HepG2 (cell line): ENCODE measurements around the gene FRK. TPM values are rescaled to one million over a fixed set of nuclear protein-coding genes. Genes with fewer than 3 reads are reported as not detected.
A peak's percentile ranks its signal among the peaks of the same experiment; 100 is the strongest.

Source experiments
- CHCHD3 ChIP-seq: sonication (generic); formaldehyde crosslinking; IDR thresholded peaks from 2 replicates; pipeline ENCODE4 v1.8.0; 2022; ENCODE audit warnings: mild to moderate bottlenecking, missing genetic modification reagents, moderate library complexity
- ETV5 ChIP-seq: IDR thresholded peaks from 2 replicates; pipeline ENCODE4 v1.6.1; 2018; ENCODE audit warnings: missing biosample characterization, missing genetic modification reagents, inconsistent platforms, borderline replicate concordance
- GFI1 ChIP-seq: sonication (generic); formaldehyde crosslinking; IDR thresholded peaks from 2 replicates; pipeline ENCODE4 v1.5.0; 2020; ENCODE audit warnings: missing genetic modification reagents, mild to moderate bottlenecking, borderline replicate concordance
- GTF3A ChIP-seq: sonication (generic); formaldehyde crosslinking; conservative IDR thresholded peaks from 2 replicates; pipeline ENCODE4 v1.4.0; 2020; ENCODE audit warnings: mild to moderate bottlenecking, missing genetic modification reagents
- HCFC1 ChIP-seq: fragments of 150-350 bp; IDR thresholded peaks from 2 replicates; pipeline ENCODE4 v1.6.1; 2014; ENCODE audit warnings: low read depth, low read length
- KDM1A ChIP-seq: IDR thresholded peaks from 2 replicates; pipeline ENCODE4 v1.6.1; 2016; ENCODE audit warnings: missing compliant biosample characterization
- KDM3A ChIP-seq: IDR thresholded peaks from 2 replicates; pipeline ENCODE4 v1.6.1; 2018; ENCODE audit warnings: low read depth, missing compliant biosample characterization
- PRPF4 ChIP-seq: fragments of 200-400 bp; formaldehyde crosslinking; IDR thresholded peaks from 2 replicates; pipeline ENCODE4 v1.6.1; 2016; ENCODE audit warnings: low read length, low read depth; ENCODE audit not compliant: poor library complexity, severe bottlenecking
- RNF2 ChIP-seq: fragments of 450-650 bp; conservative IDR thresholded peaks from 2 replicates; pipeline ENCODE4 v1.6.1; 2016; ENCODE audit warnings: low read depth
- SNAPC2 ChIP-seq: sonication (generic); formaldehyde crosslinking; IDR thresholded peaks from 2 replicates; pipeline ENCODE4 v1.8.1; 2022; ENCODE audit warnings: mild to moderate bottlenecking, missing genetic modification reagents
- SOX13 ChIP-seq, 3 experiments: fragments of 450-650 bp in 1 of 3; sonication (generic) in 1 of 3; formaldehyde crosslinking in 1 of 3; IDR thresholded peaks in 2 of 3; conservative IDR thresholded peaks in 1 of 3; 2 replicates each; pipeline versions ENCODE4 v1.5.0 to v1.6.1; 2016 to 2020; ENCODE audit warnings: antibody characterized with exemption in 1 of 3, mild to moderate bottlenecking in 1 of 3, missing compliant biosample characterization in 1 of 3, missing genetic modification reagents in 1 of 3, moderate library complexity in 1 of 3
- ZNF121 ChIP-seq: sonication (generic); formaldehyde crosslinking; IDR thresholded peaks from 2 replicates; pipeline ENCODE4 v1.5.0; 2020; ENCODE audit warnings: mild to moderate bottlenecking, missing genetic modification reagents
- ZNF230 ChIP-seq: sonication (generic); formaldehyde crosslinking; IDR thresholded peaks from 2 replicates; pipeline ENCODE4 v1.4.0; 2020; ENCODE audit warnings: mild to moderate bottlenecking, missing genetic modification reagents
- ZNF292 ChIP-seq: sonication (generic); formaldehyde crosslinking; IDR thresholded peaks from 2 replicates; pipeline ENCODE4 v1.8.1; 2022; ENCODE audit warnings: mild to moderate bottlenecking, low read depth, missing genetic modification reagents, borderline replicate concordance
- ZNF460 ChIP-seq: sonication (generic); formaldehyde crosslinking; IDR thresholded peaks from 2 replicates; pipeline ENCODE4 v1.5.1; 2020; ENCODE audit warnings: missing genetic modification reagents, mild to moderate bottlenecking, borderline replicate concordance
- ZNF574 ChIP-seq: sonication (generic); formaldehyde crosslinking; IDR thresholded peaks from 2 replicates; pipeline ENCODE4 v1.4.0; 2020; ENCODE audit warnings: missing genetic modification reagents
- ZNF709 ChIP-seq: sonication (generic); formaldehyde crosslinking; IDR thresholded peaks from 2 replicates; pipeline ENCODE4 v1.5.0; 2020; ENCODE audit warnings: mild to moderate bottlenecking, missing genetic modification reagents
- ZNF766 ChIP-seq: sonication (generic); formaldehyde crosslinking; IDR thresholded peaks from 2 replicates; pipeline ENCODE4 v1.5.0; 2020; ENCODE audit warnings: missing genetic modification reagents, borderline replicate concordance
- ZSCAN25 ChIP-seq: sonication (generic); formaldehyde crosslinking; IDR thresholded peaks from 2 replicates; pipeline ENCODE4 v1.8.0; 2022; ENCODE audit warnings: mild to moderate bottlenecking, missing genetic modification reagents
- polyA plus RNA-seq, 8 experiments: library from polyadenylated mRNA; depleted of rRNA in 3 of 8; stranded (reverse) in 7 of 8; unstranded in 1 of 8; fragments of >200 nt; fragmentation: Illumina TruSeq in 4 of 8; extraction: Trizol in 4 of 8; gene quantifications; 2 replicates each; pipeline versions ENCODE4 v1.2.1 to v1.2.3, GENCODE V29; 2011 to 2016; ENCODE audit warnings: low read depth in 4 of 8, missing spikeins in 1 of 8, mixed read lengths in 1 of 8; ENCODE audit not compliant: insufficient read depth in 1 of 8
- total RNA-seq, 5 experiments: library from RNA; depleted of rRNA; stranded (reverse); fragments of >200 nt; fragmentation: Illumina TruSeq; extraction: Trizol; gene quantifications; 2 replicates each; pipeline ENCODE4 v1.2.3, GENCODE V29; 2016; ENCODE audit warnings: low read depth in 1 of 5

FRK gene
- total and polyA plus RNA-seq, 2 of the 13 experiments (the other 11 are each of a cell fraction or from before 2014, with no cell fraction given), result 1.3 to 2.9 TPM

- TF ChIP-seq SNAPC2 (no peak), ETV5 (no peak), RNF2 (no peak), ZNF121 (CRISPR knock-in tag) (no peak), ZNF292 (CRISPR knock-in tag) (peak; percentile 63; the same call in 1 of the 2 replicates), SOX13 (IDR thresholded peaks at IDR 0.05) (no peak), SOX13 (CRISPR knock-in tag; conservative IDR thresholded peaks at IDR 0.05 in 1 of 2, IDR thresholded peaks at IDR 0.05 in 1 of 2) (peak in 1 of 2 experiments; percentile 88; a peak in 2 of 4 replicates), GFI1 (peak; percentile 35; the same call in 1 of the 2 replicates), ZNF709 (CRISPR knock-in tag) (no peak), KDM3A (CRISPR knock-in tag) (no peak), HCFC1 (no peak), ZNF460 (CRISPR knock-in tag) (no peak), ZSCAN25 (CRISPR knock-in tag) (0 out of 2 replicates have a peak, but pooled peaks have one; percentile 40), KDM1A (CRISPR knock-in tag) (no peak), ZNF766 (CRISPR knock-in tag) (0 out of 2 replicates have a peak, but pooled peaks have one; percentile 43), PRPF4 (no peak), CHCHD3 (CRISPR knock-in tag) (no peak), GTF3A (CRISPR knock-in tag) (no peak), ZNF230 (no peak), ZNF574 (no peak)
Observed at GRCh38 chr6:116016846-116017545, 43.7 kb downstream of the FRK start (continued).
